ENCODE data around the gene ENTPD5.
"Not testable (repeated sequence)": the region's sequence is repeated elsewhere in the genome, so short reads cannot be mapped to it uniquely, and the experiment has no call there.

Gene ENTPD5

GRCh38 chr14:74029136-74029535 lies 10.0 kb upstream of the ENTPD5 start:
- Histone ChIP-seq H3K27me3 (ENCODE audit: insufficient read depth, low read length) (no peaks in the 10 kb centered on the region), H2AFZ (ENCODE audit: low read depth, low read length) (no peak overlapping the region), H3K4me3 (ENCODE audit: low read length) (no peak overlapping the region), H3K4me1 (ENCODE audit: insufficient read depth, low read length) (no peaks in the 10 kb centered on the region), H3K36me3 (ENCODE audit: insufficient read depth, low read length) (no peaks in the 10 kb centered on the region), H3K9me3 (ENCODE audit: low read length) (no peaks in the 10 kb centered on the region)

- no peak overlapping the region for H2AFZ ChIP-seq (ENCODE audit: low read depth, low read length)
- H3K4me3 ChIP-seq (ENCODE audit: low read length), result no peak overlapping the region
- no peaks in the 10 kb centered on the region for H3K9me3 ChIP-seq (ENCODE audit: low read length)
- no peaks in the 10 kb centered on the region for H3K36me3 ChIP-seq (ENCODE audit: insufficient read depth, low read length)
- H3K4me1 ChIP-seq (ENCODE audit: insufficient read depth, low read length), result peaks cover 4% of the 10 kb centered on the region
- no peaks in the 10 kb centered on the region for H3K27me3 ChIP-seq (ENCODE audit: insufficient read depth, low read length)
Measured at GRCh38 chr14:74022346-74022745, 3.3 kb upstream of the ENTPD5 start.

DNA sequence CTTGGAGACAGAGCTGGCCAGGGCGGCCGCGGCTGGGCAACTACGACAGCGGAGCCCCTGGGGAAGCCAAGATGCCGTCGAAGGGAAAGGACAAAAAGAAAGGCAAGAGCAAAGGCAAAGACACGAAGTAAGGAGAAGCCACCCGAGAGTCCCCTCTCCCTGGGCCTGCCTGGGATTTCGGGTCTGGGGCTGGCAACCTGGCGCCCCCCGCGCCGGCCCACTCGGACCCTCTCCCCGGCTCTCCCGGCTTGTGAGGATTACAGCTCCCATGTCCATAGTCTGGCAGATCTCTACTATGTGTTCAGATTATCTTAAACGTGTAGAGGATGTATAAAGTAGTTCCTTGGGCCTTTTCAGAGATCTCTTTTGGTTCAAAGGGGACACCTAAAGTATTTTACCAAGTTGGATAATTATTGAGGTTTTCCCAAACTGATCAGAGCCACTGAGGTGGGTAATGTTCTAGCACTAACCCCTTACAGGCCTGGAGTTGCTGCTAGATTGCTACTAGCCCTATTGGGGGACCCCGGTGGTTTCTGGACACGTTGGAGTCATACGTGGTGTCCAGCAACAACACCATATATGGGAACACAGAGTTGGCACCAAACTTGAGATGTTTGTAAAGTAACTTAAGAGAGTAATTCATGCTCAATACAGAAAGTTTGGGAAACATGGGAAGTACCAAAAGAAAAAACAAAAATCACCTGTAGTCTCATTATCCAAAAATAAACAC lies 485 bp upstream of the ENTPD5 start:
- H2AFZ ChIP-seq (ENCODE audit: low read depth, low read length), result peak overlapping the region; percentile 77
- H3K4me3 ChIP-seq (ENCODE audit: low read length), result peak overlapping the region; percentile 71
- H3K36me3 ChIP-seq (ENCODE audit: insufficient read depth, low read length), result no peaks in the 10 kb centered on the region
- no peaks in the 10 kb centered on the region for H3K27me3 ChIP-seq (ENCODE audit: insufficient read depth, low read length)
- no peaks in the 10 kb centered on the region for H3K9me3 ChIP-seq (ENCODE audit: low read length)
- peaks cover 4% of the 10 kb centered on the region for H3K4me1 ChIP-seq (ENCODE audit: insufficient read depth, low read length)

GRCh38 chr14:74018174-74018585 lies 908 bp downstream of the ENTPD5 start:
- Histone ChIP-seq H3K4me1 (ENCODE audit: insufficient read depth, low read length) (peaks cover 4% of the 10 kb centered on the region), H2AFZ (ENCODE audit: low read depth, low read length) (peak overlapping the region; percentile 77), H3K9me3 (ENCODE audit: low read length) (no peaks in the 10 kb centered on the region), H3K27me3 (ENCODE audit: insufficient read depth, low read length) (no peaks in the 10 kb centered on the region), H3K4me3 (ENCODE audit: low read length) (peak overlapping the region; percentile 71), H3K36me3 (ENCODE audit: insufficient read depth, low read length) (no peaks in the 10 kb centered on the region)

DNA sequence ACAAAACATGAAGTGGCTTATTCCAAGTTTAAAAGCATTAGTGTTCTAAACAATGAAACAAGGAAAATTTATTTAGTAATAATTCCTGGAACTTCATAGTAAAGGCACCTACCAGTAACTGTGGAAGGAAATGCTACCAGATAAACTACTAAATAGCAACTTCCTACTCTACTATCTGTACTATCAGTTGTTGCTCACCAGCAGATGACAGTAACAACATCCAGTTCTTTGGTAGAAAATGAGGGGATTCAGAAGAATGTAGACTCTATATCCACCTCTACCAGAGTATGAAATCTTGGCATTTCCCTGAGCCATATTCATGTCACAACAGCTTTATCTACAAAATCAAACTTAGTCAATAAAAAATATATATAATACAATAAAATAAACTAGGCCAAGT lies 3.1 kb downstream of the ENTPD5 start:
- Histone ChIP-seq H3K4me3 (ENCODE audit: low read length) (no peak overlapping the region), H2AFZ (ENCODE audit: low read depth, low read length) (no peak overlapping the region), H3K9me3 (ENCODE audit: low read length) (no peaks in the 10 kb centered on the region), H3K27me3 (ENCODE audit: insufficient read depth, low read length) (no peaks in the 10 kb centered on the region), H3K36me3 (ENCODE audit: insufficient read depth, low read length) (peaks cover 5% of the 10 kb centered on the region), H3K4me1 (ENCODE audit: insufficient read depth, low read length) (peaks cover 4% of the 10 kb centered on the region)

- Histone ChIP-seq H3K27me3 (ENCODE audit: insufficient read depth, low read length) (no peaks in the 10 kb centered on the region), H3K36me3 (ENCODE audit: insufficient read depth, low read length) (peaks cover 5% of the 10 kb centered on the region), H2AFZ (ENCODE audit: low read depth, low read length) (no peak overlapping the region), H3K9me3 (ENCODE audit: low read length) (no peaks in the 10 kb centered on the region), H3K4me1 (ENCODE audit: insufficient read depth, low read length) (peaks cover 4% of the 10 kb centered on the region), H3K4me3 (ENCODE audit: low read length) (no peak overlapping the region)
Measured at GRCh38 chr14:74015176-74015575, 3.9 kb downstream of the ENTPD5 start.

- Histone ChIP-seq H3K4me3 (ENCODE audit: low read length) (no peak overlapping the region), H3K4me1 (ENCODE audit: insufficient read depth, low read length) (peaks cover 4% of the 10 kb centered on the region), H2AFZ (ENCODE audit: low read depth, low read length) (no peak overlapping the region), H3K27me3 (ENCODE audit: insufficient read depth, low read length) (no peaks in the 10 kb centered on the region), H3K9me3 (ENCODE audit: low read length) (no peaks in the 10 kb centered on the region), H3K36me3 (ENCODE audit: insufficient read depth, low read length) (peaks cover 5% of the 10 kb centered on the region)
Measured at GRCh38 chr14:74014299-74014698, 4.8 kb downstream of the ENTPD5 start.

GRCh38 chr14:74008843-74009499 lies 10.1 kb downstream of the ENTPD5 start:
- no peaks in the 10 kb centered on the region for H3K4me1 ChIP-seq (ENCODE audit: insufficient read depth, low read length)
- no peaks in the 10 kb centered on the region for H3K27me3 ChIP-seq (ENCODE audit: insufficient read depth, low read length)
- H3K9me3 ChIP-seq (ENCODE audit: low read length), result no peaks in the 10 kb centered on the region
- no peak overlapping the region for H3K4me3 ChIP-seq (ENCODE audit: low read length)
- peaks cover 13% of the 10 kb centered on the region for H3K36me3 ChIP-seq (ENCODE audit: insufficient read depth, low read length)
- H2AFZ ChIP-seq (ENCODE audit: low read depth, low read length), result no peak overlapping the region

DNA sequence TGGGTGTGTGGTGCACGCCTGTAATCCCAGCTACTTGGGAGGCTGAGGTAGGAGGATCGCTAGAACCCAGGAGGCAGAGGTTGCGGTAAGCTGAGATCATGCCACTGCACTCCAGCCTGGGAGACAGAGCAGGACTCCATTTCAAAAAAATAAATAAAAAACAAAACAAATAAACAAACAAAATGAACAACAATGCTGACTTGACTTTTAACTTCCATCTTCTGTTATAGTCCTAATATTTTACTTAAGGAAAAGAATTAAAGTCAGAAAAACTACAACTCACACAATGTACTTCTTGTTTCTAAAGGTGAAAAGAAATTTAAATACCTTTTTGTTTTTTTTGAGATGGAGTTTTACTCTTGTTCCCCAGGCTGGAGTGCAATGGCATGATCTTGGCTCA lies 13.4 kb downstream of the ENTPD5 start:
- not testable (repeated sequence) for H3K4me1 ChIP-seq (ENCODE audit: insufficient read depth, low read length); H3K4me3 ChIP-seq (ENCODE audit: low read length); H3K9me3 ChIP-seq (ENCODE audit: low read length); H3K36me3 ChIP-seq (ENCODE audit: insufficient read depth, low read length); H3K27me3 ChIP-seq (ENCODE audit: insufficient read depth, low read length); H2AFZ ChIP-seq (ENCODE audit: low read depth, low read length)

DNA sequence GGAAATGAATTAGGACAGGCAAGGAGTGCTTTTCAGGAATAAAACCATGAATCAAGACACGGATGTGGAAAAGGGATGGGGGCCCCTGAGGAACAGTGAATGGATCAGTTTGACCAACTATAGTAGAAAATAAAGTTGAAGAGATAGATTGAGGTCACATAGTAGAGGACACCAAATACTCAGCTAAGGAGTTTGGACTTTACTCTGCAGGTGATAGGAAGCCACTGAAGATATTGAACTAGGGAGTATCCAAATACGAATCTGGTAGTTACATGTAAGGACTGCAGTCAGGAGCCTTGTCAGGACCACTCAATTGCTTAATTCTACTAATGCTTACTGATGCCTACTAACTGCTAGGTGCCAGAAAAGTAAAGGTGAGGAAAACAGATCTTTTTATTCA lies 20.4 kb downstream of the ENTPD5 start:
- Histone ChIP-seq H3K36me3 (ENCODE audit: insufficient read depth, low read length) (peaks cover 1% of the 10 kb centered on the region), H2AFZ (ENCODE audit: low read depth, low read length) (no peak overlapping the region), H3K27me3 (ENCODE audit: insufficient read depth, low read length) (no peaks in the 10 kb centered on the region), H3K4me1 (ENCODE audit: insufficient read depth, low read length) (no peaks in the 10 kb centered on the region), H3K9me3 (ENCODE audit: low read length) (no peaks in the 10 kb centered on the region), H3K4me3 (ENCODE audit: low read length) (no peak overlapping the region)

DNA sequence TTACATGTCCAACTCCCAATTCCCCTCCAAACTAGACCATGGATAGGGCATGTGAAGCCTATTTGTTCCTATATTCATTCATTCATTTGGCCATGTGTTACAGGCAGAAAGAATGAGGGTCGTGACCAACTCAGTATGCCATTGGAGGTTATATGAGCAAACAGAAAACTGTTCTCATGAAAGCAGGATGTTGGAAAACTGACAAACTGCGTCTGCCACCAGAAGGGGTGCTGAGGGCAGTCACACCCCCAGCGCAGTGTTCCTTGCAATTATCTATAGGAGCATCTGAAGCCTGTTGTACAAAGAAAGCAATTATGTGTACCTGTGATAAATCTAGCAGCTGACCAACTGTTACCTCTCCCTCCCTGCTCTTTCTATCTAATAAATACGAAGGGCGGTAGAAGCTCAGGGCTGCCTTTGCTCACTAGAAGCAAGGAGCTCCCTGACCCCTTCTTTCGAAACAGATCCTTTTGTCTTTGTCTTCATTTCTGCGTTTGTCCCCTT lies 21.1 kb downstream of the ENTPD5 start:
- H3K27me3 ChIP-seq (ENCODE audit: insufficient read depth, low read length), result no peaks in the 10 kb centered on the region
- no peak overlapping the region for H3K4me3 ChIP-seq (ENCODE audit: low read length)
- H3K36me3 ChIP-seq (ENCODE audit: insufficient read depth, low read length), result peaks cover 1% of the 10 kb centered on the region
- no peak overlapping the region for H2AFZ ChIP-seq (ENCODE audit: low read depth, low read length)
- no peaks in the 10 kb centered on the region for H3K9me3 ChIP-seq (ENCODE audit: low read length)
- H3K4me1 ChIP-seq (ENCODE audit: insufficient read depth, low read length), result no peaks in the 10 kb centered on the region

DNA sequence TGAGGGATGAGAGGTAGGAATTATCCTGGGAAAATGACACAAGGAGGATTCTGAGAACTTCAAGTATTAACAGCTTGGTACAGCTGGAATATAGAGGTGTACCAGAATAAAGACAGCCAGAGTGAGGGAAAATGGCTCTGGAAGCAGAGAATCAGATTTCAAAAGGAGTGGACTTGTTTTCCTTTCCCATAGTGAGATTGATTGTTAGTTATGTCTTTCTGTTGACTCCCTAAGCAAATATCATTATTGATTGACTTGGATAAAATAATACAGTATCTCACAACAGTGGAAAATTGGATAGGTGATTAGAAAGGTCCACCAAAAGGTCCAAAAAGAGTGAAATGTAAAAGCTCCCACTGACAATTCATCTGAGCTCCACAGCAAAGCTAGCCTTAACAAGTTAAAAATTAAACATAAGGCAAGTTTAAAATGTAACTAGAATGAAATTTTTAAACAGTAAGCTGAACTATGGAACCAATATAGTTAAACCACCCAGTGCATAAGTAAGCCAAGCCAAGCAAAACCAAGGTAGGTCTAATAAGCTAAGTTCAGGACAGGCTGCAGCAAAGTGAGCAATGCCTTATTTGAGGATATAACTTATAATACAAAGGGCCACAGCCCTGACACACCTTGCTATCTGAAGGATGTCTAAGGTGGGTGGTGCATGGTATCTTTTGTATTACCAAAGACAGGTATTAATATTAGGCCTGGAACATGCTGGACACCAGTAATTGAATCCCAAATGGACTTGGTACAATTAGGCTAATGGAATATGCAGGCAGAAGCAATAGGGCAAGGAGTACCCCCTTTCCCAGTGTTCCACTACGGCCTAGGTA lies 21.8 kb downstream of the ENTPD5 start:
- no peak overlapping the region for H3K4me3 ChIP-seq (ENCODE audit: low read length)
- no peaks in the 10 kb centered on the region for H3K27me3 ChIP-seq (ENCODE audit: insufficient read depth, low read length)
- H3K4me1 ChIP-seq (ENCODE audit: insufficient read depth, low read length), result no peaks in the 10 kb centered on the region

GRCh38 chr14:73996731-73997107 lies 22.4 kb downstream of the ENTPD5 start:
- H3K4me3 ChIP-seq (ENCODE audit: low read length), result no peak overlapping the region

More for the DNA sequence above, 21.8 kb downstream of the ENTPD5 start:
- Histone ChIP-seq H3K9me3 (ENCODE audit: low read length) (no peaks in the 10 kb centered on the region), H3K36me3 (ENCODE audit: insufficient read depth, low read length) (peaks cover 1% of the 10 kb centered on the region), H2AFZ (ENCODE audit: low read depth, low read length) (no peak overlapping the region)

More at GRCh38 chr14:73996731-73997107, 22.4 kb downstream of the ENTPD5 start:
- H2AFZ ChIP-seq (ENCODE audit: low read depth, low read length), result no peak overlapping the region
- H3K9me3 ChIP-seq (ENCODE audit: low read length), result no peaks in the 10 kb centered on the region
- H3K36me3 ChIP-seq (ENCODE audit: insufficient read depth, low read length), result no peaks in the 10 kb centered on the region
- no peaks in the 10 kb centered on the region for H3K27me3 ChIP-seq (ENCODE audit: insufficient read depth, low read length)
- H3K4me1 ChIP-seq (ENCODE audit: insufficient read depth, low read length), result no peaks in the 10 kb centered on the region
